Measurements from ENCODE around the gene MLLT10. TPM values are rescaled to one million over a fixed set of nuclear protein-coding genes. Genes with fewer than 3 reads are reported as not detected.

The MLLT10 gene
- total and polyA plus RNA-seq, 9 of the 15 experiments (the other 6 are each of a cell fraction or from before 2014, with no cell fraction given), result 18.8 to 81.4 (median 64.2) TPM

- 0 out of 2 replicates have a peak, but pooled peaks have one; percentile 17 for TF ChIP-seq GABPA (tag; conservative IDR thresholded peaks at IDR 0.05; ENCODE audit: low read depth)
- no peak for TF ChIP-seq GTF2E2 (tag; IDR thresholded peaks at IDR 0.05)
- no peak for TF ChIP-seq XRCC3 (IDR thresholded peaks at IDR 0.05)
- TF ChIP-seq CHAMP1 (IDR thresholded peaks at IDR 0.05), result no peak
- no peak for TF ChIP-seq GMEB1 (CRISPR knock-in tag; IDR thresholded peaks at IDR 0.05)
- no peak for TF ChIP-seq NFE2L1 (tag; IDR thresholded peaks at IDR 0.05; ENCODE audit: borderline replicate concordance, low read depth)
- no peak for TF ChIP-seq ZNF212 (CRISPR knock-in tag; IDR thresholded peaks at IDR 0.05)
- TF ChIP-seq HMGXB4 (CRISPR knock-in tag; IDR thresholded peaks at IDR 0.05), result no peak
Measured at GRCh38 chr10:21687266-21688008, 153.4 kb downstream of the MLLT10 start (continued).
